C4-2B (cell line): ENCODE measurements around the gene NUB1.

Experiments
- CTCF ChIP-seq: fragments of 450-650 bp; conservative IDR thresholded peaks from 2 replicates; pipeline ENCODE4 v1.5.1; 2017; ENCODE audit warnings: mild to moderate bottlenecking
- ZFX ChIP-seq: fragments of 450-650 bp; IDR thresholded peaks from 2 replicates; pipeline ENCODE4 v1.6.1; 2017

DNA sequence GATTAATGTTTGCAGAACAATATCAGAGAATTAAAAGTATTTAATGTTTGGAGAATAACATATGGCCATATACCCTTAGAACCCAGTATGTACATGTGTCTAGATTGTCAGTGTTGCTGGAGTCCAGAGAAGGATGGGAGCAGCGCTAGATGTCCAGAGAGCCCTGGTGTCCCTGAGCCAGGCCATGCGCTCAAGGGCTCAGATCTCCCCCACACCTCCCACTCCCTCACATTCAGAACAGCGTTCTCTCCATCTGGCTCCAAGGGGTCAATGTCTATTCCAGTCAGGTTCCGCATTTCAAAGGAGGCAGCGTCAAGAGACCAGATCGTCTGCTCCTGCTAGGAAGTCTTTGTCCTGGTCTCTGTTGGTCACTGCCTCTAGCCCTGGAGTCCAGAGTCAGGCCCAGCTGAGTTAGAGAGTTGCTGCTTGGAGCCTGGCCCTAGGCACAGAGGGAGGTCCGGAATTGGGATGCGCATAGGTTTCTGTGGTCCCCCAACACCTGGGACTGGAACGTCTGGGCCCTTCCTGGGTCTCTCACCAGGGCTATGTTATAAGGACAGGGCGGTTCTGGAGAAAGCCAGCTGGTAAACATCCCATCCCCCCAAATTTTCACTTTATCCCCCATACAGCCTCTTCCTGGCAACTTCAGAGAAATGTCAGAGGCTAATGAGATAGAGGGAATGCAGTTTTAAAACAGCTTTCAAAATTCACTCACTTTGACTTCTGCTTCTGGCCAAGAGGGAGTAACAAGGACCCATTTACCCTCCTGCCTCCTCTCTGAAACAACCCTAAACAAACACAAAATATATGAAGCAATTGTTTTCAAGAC lies 74.7 kb downstream of the NUB1 start:
- TF ChIP-seq CTCF: no peak
- TF ChIP-seq ZFX: no peak
